Measurements from ENCODE around the gene LRRC14B. TPM values are rescaled to one million over a fixed set of nuclear protein-coding genes. Genes with fewer than 3 reads are reported as not detected.

The LRRC14B gene
- polyA plus RNA-seq, 1 donor (not counting 4 experiments of a cell fraction or from before 2014, with no cell fraction given), result not detected

- no peak overlapping the region for H2AFZ ChIP-seq (ENCODE audit: control insufficient read depth, low read length)
- no peak overlapping the region for H3K4me3 ChIP-seq (ENCODE audit: control insufficient read depth in 2 of 3, extremely low read depth in 1 of 3, insufficient read depth in 2 of 3, low read depth in 1 of 3, low read length in 3 of 3)
- no peak overlapping the region for H3K9ac ChIP-seq (ENCODE audit: control insufficient read depth, extremely low read depth, insufficient read depth, low read length)
- DNase-seq (ENCODE audit: low read depth, low spot score), result no peak
- H3K4me2 ChIP-seq (ENCODE audit: control insufficient read depth, extremely low read depth, insufficient read depth, low read depth, low read length), result no peak overlapping the region
- H3K4me1 ChIP-seq (ENCODE audit: control insufficient read depth, extremely low read depth, insufficient read depth, low read length), result no peaks in the 10 kb centered on the region
- no peaks in the 10 kb centered on the region for H3K27me3 ChIP-seq (ENCODE audit: control insufficient read depth, extremely low read depth, insufficient read depth, low read length)
- FAIRE-seq, result no peak
- H3K27ac ChIP-seq (ENCODE audit: control insufficient read depth, insufficient read depth, low read length), result no peak overlapping the region
- no peaks in the 10 kb centered on the region for H3K36me3 ChIP-seq (ENCODE audit: control insufficient read depth in 2 of 2, extremely low read depth in 1 of 2, insufficient read depth in 2 of 2, low read length in 2 of 2)
- H3K9me1 ChIP-seq (ENCODE audit: control insufficient read depth, extremely low read depth, insufficient read depth, low read length), result no peaks in the 10 kb centered on the region
- dilution Hi-C loops (cut with MboI; ENCODE audit: extremely low pct_ligation_motif_present, low sequenced_read_pairs), result no loop called here
- peaks cover 3% of the 10 kb centered on the region for H3K9me3 ChIP-seq (ENCODE audit: control insufficient read depth, low read depth, low read length)
- TF ChIP-seq CTCF (optimal IDR thresholded peaks at IDR 0.05 in 1 of 3, IDR thresholded peaks at IDR 0.05 in 1 of 3, conservative IDR thresholded peaks at IDR 0.05 in 1 of 3; ENCODE audit: extremely low read depth in 1 of 3, insufficient read depth in 2 of 3, low read length in 3 of 3) (no peak), EZH2 (IDR thresholded peaks at IDR 0.05; ENCODE audit: low read length) (no peak)
- H4K20me1 ChIP-seq (ENCODE audit: control insufficient read depth, extremely low read depth, insufficient read depth, low read length), result no peaks in the 10 kb centered on the region
- no peaks in the 10 kb centered on the region for H3K79me2 ChIP-seq (ENCODE audit: control insufficient read depth, insufficient read depth, low read length)
These were observed 39.2 kb upstream of the LRRC14B start for GRCh38 chr5:152077-152476.

GRCh38 chr5:153256-153655, 38.0 kb upstream of the LRRC14B start:
- DNase-seq (ENCODE audit: low read depth, low spot score) (no peak), FAIRE-seq (no peak)
- dilution Hi-C loops (cut with MboI; ENCODE audit: extremely low pct_ligation_motif_present, low sequenced_read_pairs), result no loop called here
- Histone ChIP-seq H3K4me1 (ENCODE audit: control insufficient read depth, extremely low read depth, insufficient read depth, low read length) (no peaks in the 10 kb centered on the region), H3K9me3 (ENCODE audit: control insufficient read depth, low read depth, low read length) (no peaks in the 10 kb centered on the region), H3K27ac (ENCODE audit: control insufficient read depth, insufficient read depth, low read length) (no peak overlapping the region), H3K4me2 (ENCODE audit: control insufficient read depth, extremely low read depth, insufficient read depth, low read depth, low read length) (no peak overlapping the region), H3K27me3 (ENCODE audit: control insufficient read depth, extremely low read depth, insufficient read depth, low read length) (no peaks in the 10 kb centered on the region), H3K9me1 (ENCODE audit: control insufficient read depth, extremely low read depth, insufficient read depth, low read length) (no peaks in the 10 kb centered on the region), H3K79me2 (ENCODE audit: control insufficient read depth, insufficient read depth, low read length) (no peaks in the 10 kb centered on the region), H2AFZ (ENCODE audit: control insufficient read depth, low read length) (no peak overlapping the region), H3K4me3 (ENCODE audit: control insufficient read depth in 2 of 3, extremely low read depth in 1 of 3, insufficient read depth in 2 of 3, low read depth in 1 of 3, low read length in 3 of 3) (no peak overlapping the region), H3K36me3 (ENCODE audit: control insufficient read depth in 2 of 2, extremely low read depth in 1 of 2, insufficient read depth in 2 of 2, low read length in 2 of 2) (no peaks in the 10 kb centered on the region), H3K9ac (ENCODE audit: control insufficient read depth, extremely low read depth, insufficient read depth, low read length) (no peak overlapping the region), H4K20me1 (ENCODE audit: control insufficient read depth, extremely low read depth, insufficient read depth, low read length) (no peaks in the 10 kb centered on the region)
- no peak for TF ChIP-seq CTCF (optimal IDR thresholded peaks at IDR 0.05 in 1 of 3, IDR thresholded peaks at IDR 0.05 in 1 of 3, conservative IDR thresholded peaks at IDR 0.05 in 1 of 3; ENCODE audit: extremely low read depth in 1 of 3, insufficient read depth in 2 of 3, low read length in 3 of 3)
- no peak for TF ChIP-seq EZH2 (IDR thresholded peaks at IDR 0.05; ENCODE audit: low read length)
